H9 (cell line): ENCODE results near the gene WFDC10A. TPM values are rescaled to one million over a fixed set of nuclear protein-coding genes. Genes with fewer than 3 reads are reported as not detected.

Experiments used
- DNase-seq: peaks from one replicate; pipeline ENCODE4 v3.0.0-alpha.2; 2017
- H2AFZ ChIP-seq: one replicate; pipeline ENCODE4 v1.6.1; 2013; ENCODE audit warnings: mild to moderate bottlenecking, low read length, control low read depth, moderate library complexity
- H2AK5ac ChIP-seq: 2 replicates; pipeline ENCODE4 v1.6.1; 2013; ENCODE audit warnings: low read length, control low read depth, mixed read lengths; ENCODE audit not compliant: insufficient read length
- H2BK120ac ChIP-seq: one replicate; pipeline ENCODE4 v1.6.1; 2013; ENCODE audit warnings: low read depth, mild to moderate bottlenecking, low read length, control low read depth, inconsistent platforms; ENCODE audit not compliant: poor library complexity, severe bottlenecking
- H2BK12ac ChIP-seq: 2 replicates; pipeline ENCODE4 v1.6.1; 2013; ENCODE audit warnings: low read length, control low read depth, mixed read lengths, low read depth; ENCODE audit not compliant: insufficient read length
- H2BK15ac ChIP-seq: 2 replicates; pipeline ENCODE4 v1.6.1; 2013; ENCODE audit warnings: low read depth, low read length, control low read depth
- H2BK20ac ChIP-seq: one replicate; pipeline ENCODE4 v1.6.1; 2013; ENCODE audit warnings: low read depth, mild to moderate bottlenecking, low read length, control low read depth, inconsistent platforms; ENCODE audit not compliant: poor library complexity, severe bottlenecking
- H2BK5ac ChIP-seq: 2 replicates; pipeline ENCODE4 v1.6.1; 2013; ENCODE audit warnings: low read length, control low read depth, mixed read lengths; ENCODE audit not compliant: insufficient read length
- H3K14ac ChIP-seq: 2 replicates; pipeline ENCODE4 v1.6.1; 2013; ENCODE audit warnings: low read length, control low read depth; ENCODE audit not compliant: insufficient read depth
- H3K18ac ChIP-seq: 2 replicates; pipeline ENCODE4 v1.6.1; 2013; ENCODE audit warnings: low read depth, mild to moderate bottlenecking, mixed read lengths, low read length, control low read depth; ENCODE audit not compliant: insufficient read length
- H3K23ac ChIP-seq: 2 replicates; pipeline ENCODE4 v1.6.1; 2013; ENCODE audit warnings: low read length, control low read depth, mixed read lengths, low read depth; ENCODE audit not compliant: insufficient read length
- H3K23me2 ChIP-seq: 2 replicates; pipeline ENCODE4 v1.6.1; 2013; ENCODE audit warnings: low read depth, mild to moderate bottlenecking, mixed read lengths, low read length, control low read depth; ENCODE audit not compliant: insufficient read length, poor library complexity, severe bottlenecking
- H3K27ac ChIP-seq: 2 replicates; pipeline ENCODE4 v1.5.1; 2013; ENCODE audit warnings: low read length, control low read depth, mixed read lengths, low read depth; ENCODE audit not compliant: insufficient read length
- H3K27me3 ChIP-seq: 2 replicates; pipeline ENCODE4 v1.6.1; 2013; ENCODE audit warnings: low read length, control low read depth, inconsistent platforms; ENCODE audit not compliant: insufficient read depth
- H3K4ac ChIP-seq: 2 replicates; pipeline ENCODE4 v1.6.1; 2013; ENCODE audit warnings: low read depth, mild to moderate bottlenecking, control low read depth, inconsistent platforms, low read length, moderate library complexity
- H3K4me1 ChIP-seq: 2 replicates; pipeline ENCODE4 v1.6.1; 2013; ENCODE audit warnings: low read length, control low read depth, inconsistent platforms; ENCODE audit not compliant: insufficient read depth
- H3K4me2 ChIP-seq: 2 replicates; pipeline ENCODE4 v1.6.1; 2013; ENCODE audit warnings: low read length, control low read depth, mixed read lengths; ENCODE audit not compliant: insufficient read length, insufficient read depth
- H3K56ac ChIP-seq: 2 replicates; pipeline ENCODE4 v1.6.1; 2013; ENCODE audit warnings: low read depth, mild to moderate bottlenecking, mixed read lengths, low read length, control low read depth; ENCODE audit not compliant: insufficient read length
- H3K79me1 ChIP-seq: 2 replicates; pipeline ENCODE4 v1.6.1; 2013; ENCODE audit warnings: low read depth, mild to moderate bottlenecking, moderate library complexity, low read length, control low read depth, inconsistent platforms; ENCODE audit not compliant: insufficient read depth, poor library complexity, severe bottlenecking
- H3K79me2 ChIP-seq: 2 replicates; pipeline ENCODE4 v1.6.1; 2013; ENCODE audit warnings: low read length, control low read depth, inconsistent platforms; ENCODE audit not compliant: insufficient read depth
- H3K9ac ChIP-seq: 2 replicates; pipeline ENCODE4 v1.6.1; 2013; ENCODE audit warnings: low read length, control low read depth, mixed read lengths; ENCODE audit not compliant: insufficient read length; ENCODE audit errors: extremely low read depth
- H3K9me3 ChIP-seq: one replicate; pipeline ENCODE4 v1.6.1; 2013; ENCODE audit warnings: low read depth, low read length, inconsistent platforms; ENCODE audit not compliant: control insufficient read depth
- H3T11ph ChIP-seq: one replicate; pipeline ENCODE4 v1.6.1; 2013; ENCODE audit warnings: mild to moderate bottlenecking, low read length, control low read depth, inconsistent platforms
- H4K20me1 ChIP-seq: one replicate; pipeline ENCODE4 v1.6.1; 2013; ENCODE audit not compliant: control insufficient read depth, insufficient read length, insufficient read depth
- H4K5ac ChIP-seq: 2 replicates; pipeline ENCODE4 v1.6.1; 2013; ENCODE audit warnings: low read depth, mild to moderate bottlenecking, mixed read lengths, low read length, control low read depth; ENCODE audit not compliant: insufficient read length
- H4K8ac ChIP-seq: replicated peaks from 2 replicates; pipeline ENCODE4 v1.6.1; 2013; ENCODE audit warnings: low read length, control low read depth, mixed read lengths, low read depth; ENCODE audit not compliant: insufficient read length
- H4K91ac ChIP-seq: 2 replicates; pipeline ENCODE4 v1.6.1; 2013; ENCODE audit warnings: low read depth, mild to moderate bottlenecking, moderate library complexity, mixed read lengths, low read length, control low read depth; ENCODE audit not compliant: insufficient read length
- H3K27ac Mint-ChIP-seq, 3 experiments: 2 replicates in 2 of 3; 3 replicates in 1 of 3; pipeline ENCODE4 v1.8.0; 2020 to 2021; ENCODE audit warnings: mixed read lengths in 3 of 3, mild to moderate bottlenecking in 1 of 3, moderate library complexity in 1 of 3
- H3K27me3 Mint-ChIP-seq: 2 replicates; pipeline ENCODE4 v1.8.0; 2021; ENCODE audit warnings: low read depth, mild to moderate bottlenecking, moderate library complexity, mixed read lengths
- H3K36me3 Mint-ChIP-seq, 3 experiments: 2 replicates in 2 of 3; 3 replicates in 1 of 3; pipeline ENCODE4 v1.8.0; 2020 to 2021; ENCODE audit warnings: low read depth in 3 of 3, mixed read lengths in 3 of 3; ENCODE audit not compliant: insufficient read depth in 1 of 3
- H3K4me1 Mint-ChIP-seq, 2 experiments: 2 replicates each; pipeline ENCODE4 v1.8.0; 2020; ENCODE audit warnings: mixed read lengths in 2 of 2
- H3K4me3 Mint-ChIP-seq, 2 experiments: 2 replicates in 1 of 2; 3 replicates in 1 of 2; pipeline ENCODE4 v1.8.0; 2020 to 2021; ENCODE audit warnings: mild to moderate bottlenecking in 2 of 2, mixed read lengths in 2 of 2, moderate library complexity in 1 of 2
- H3K9me3 Mint-ChIP-seq, 2 experiments: 2 replicates in 1 of 2; 3 replicates in 1 of 2; pipeline ENCODE4 v1.8.0; 2020; ENCODE audit warnings: mild to moderate bottlenecking in 2 of 2, mixed read lengths in 2 of 2, moderate library complexity in 1 of 2
- WGBS: extraction: QIAGEN DNeasy Blood & Tissue Kit; methylation state at CpG from one replicate; pipeline ENCODE4 v1.1.7; 2013; ENCODE audit warnings: missing lambda C conversion rate, low lambda C conversion rate, mixed read lengths; ENCODE audit not compliant: insufficient read length; ENCODE audit errors: extremely low coverage; 5-methylcytosine and 5-hydroxymethylcytosine counted together
- total RNA-seq: library from RNA; stranded (reverse); gene quantifications from 2 replicates; pipeline ENCODE4 v1.2.1, GENCODE V29; 2021
- TF ChIP-seq, protein P1 (sequence below): fragments of 200-600 bp; sonication (generic); conservative IDR thresholded peaks from 3 replicates; pipeline ENCODE4 v1.8.0; 2021; ENCODE audit warnings: antibody characterized with exemption, mild to moderate bottlenecking

The WFDC10A gene
- total RNA-seq, 1 experiment from 2014 or later, result not detected

DNA sequence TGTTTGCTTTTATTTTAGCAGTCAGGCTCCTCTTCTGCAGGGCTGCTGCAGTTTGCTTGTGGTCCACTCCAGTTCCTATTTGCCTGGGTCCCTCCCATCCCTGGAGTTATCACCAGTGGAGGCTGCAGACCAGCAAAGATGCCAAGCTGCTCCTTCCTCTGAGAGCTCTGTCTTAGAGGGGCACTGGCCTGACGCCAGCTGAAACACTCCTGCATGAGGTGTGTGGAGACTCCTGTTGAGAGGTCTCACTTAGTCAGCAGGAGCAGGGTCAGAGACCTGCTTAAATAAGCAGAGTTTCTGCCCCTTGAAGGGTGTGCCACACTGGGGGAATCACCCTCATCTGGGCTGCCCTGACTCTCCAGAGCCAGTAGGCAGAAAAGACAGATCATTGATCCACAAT, 34.3 kb upstream of the WFDC10A start:
- Histone ChIP-seq H3K79me2 (no peaks in the 10 kb centered on the region), H3K14ac (no peak overlapping the region), H4K20me1 (no peaks in the 10 kb centered on the region), H3T11ph (no peak overlapping the region), H3K4me2 (no peak overlapping the region), H3K18ac (no peak overlapping the region), H2AFZ (no peak overlapping the region), H3K27me3 (no peaks in the 10 kb centered on the region), H2BK12ac (no peak overlapping the region), H2BK20ac (no peak overlapping the region), H2BK120ac (no peak overlapping the region), H4K5ac (no peak overlapping the region), H3K4me1 (no peaks in the 10 kb centered on the region), H4K8ac (no peak overlapping the region), H2BK15ac (no peak overlapping the region), H2BK5ac (no peak overlapping the region), H3K9me3 (no peaks in the 10 kb centered on the region), H3K79me1 (no peaks in the 10 kb centered on the region), H3K9ac (no peak overlapping the region), H2AK5ac (no peak overlapping the region), H3K23me2 (no peaks in the 10 kb centered on the region), H3K27ac (no peak overlapping the region), H3K56ac (no peak overlapping the region), H3K23ac (no peak overlapping the region), H4K91ac (no peak overlapping the region), H3K4ac (no peak overlapping the region)
- no peaks in the 10 kb centered on the region for H3K4me1 Mint-ChIP-seq
- TF ChIP-seq, protein P1, sequence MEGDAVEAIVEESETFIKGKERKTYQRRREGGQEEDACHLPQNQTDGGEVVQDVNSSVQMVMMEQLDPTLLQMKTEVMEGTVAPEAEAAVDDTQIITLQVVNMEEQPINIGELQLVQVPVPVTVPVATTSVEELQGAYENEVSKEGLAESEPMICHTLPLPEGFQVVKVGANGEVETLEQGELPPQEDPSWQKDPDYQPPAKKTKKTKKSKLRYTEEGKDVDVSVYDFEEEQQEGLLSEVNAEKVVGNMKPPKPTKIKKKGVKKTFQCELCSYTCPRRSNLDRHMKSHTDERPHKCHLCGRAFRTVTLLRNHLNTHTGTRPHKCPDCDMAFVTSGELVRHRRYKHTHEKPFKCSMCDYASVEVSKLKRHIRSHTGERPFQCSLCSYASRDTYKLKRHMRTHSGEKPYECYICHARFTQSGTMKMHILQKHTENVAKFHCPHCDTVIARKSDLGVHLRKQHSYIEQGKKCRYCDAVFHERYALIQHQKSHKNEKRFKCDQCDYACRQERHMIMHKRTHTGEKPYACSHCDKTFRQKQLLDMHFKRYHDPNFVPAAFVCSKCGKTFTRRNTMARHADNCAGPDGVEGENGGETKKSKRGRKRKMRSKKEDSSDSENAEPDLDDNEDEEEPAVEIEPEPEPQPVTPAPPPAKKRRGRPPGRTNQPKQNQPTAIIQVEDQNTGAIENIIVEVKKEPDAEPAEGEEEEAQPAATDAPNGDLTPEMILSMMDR, result no peak
- H3K27ac Mint-ChIP-seq, result no peak overlapping the region
- H3K9me3 Mint-ChIP-seq, result peaks cover 4 to 12% of the 10 kb centered on the region in 2 experiments; a peak in 4 of 5 replicates
- no peak for DNase-seq
- WGBS, result no CpG with 5 or more reads among the region's 1 CpG
- peaks cover 0 to 5% (median 2%) of the 10 kb centered on the region in 3 experiments; a peak in 3 of 7 replicates for H3K36me3 Mint-ChIP-seq
- H3K27me3 Mint-ChIP-seq, result no peaks in the 10 kb centered on the region; the same call in 1 of the 2 replicates
- H3K4me3 Mint-ChIP-seq, result no peak overlapping the region
